ENCODE measurements around the gene ATP6V1A.

Gene ATP6V1A

DNA sequence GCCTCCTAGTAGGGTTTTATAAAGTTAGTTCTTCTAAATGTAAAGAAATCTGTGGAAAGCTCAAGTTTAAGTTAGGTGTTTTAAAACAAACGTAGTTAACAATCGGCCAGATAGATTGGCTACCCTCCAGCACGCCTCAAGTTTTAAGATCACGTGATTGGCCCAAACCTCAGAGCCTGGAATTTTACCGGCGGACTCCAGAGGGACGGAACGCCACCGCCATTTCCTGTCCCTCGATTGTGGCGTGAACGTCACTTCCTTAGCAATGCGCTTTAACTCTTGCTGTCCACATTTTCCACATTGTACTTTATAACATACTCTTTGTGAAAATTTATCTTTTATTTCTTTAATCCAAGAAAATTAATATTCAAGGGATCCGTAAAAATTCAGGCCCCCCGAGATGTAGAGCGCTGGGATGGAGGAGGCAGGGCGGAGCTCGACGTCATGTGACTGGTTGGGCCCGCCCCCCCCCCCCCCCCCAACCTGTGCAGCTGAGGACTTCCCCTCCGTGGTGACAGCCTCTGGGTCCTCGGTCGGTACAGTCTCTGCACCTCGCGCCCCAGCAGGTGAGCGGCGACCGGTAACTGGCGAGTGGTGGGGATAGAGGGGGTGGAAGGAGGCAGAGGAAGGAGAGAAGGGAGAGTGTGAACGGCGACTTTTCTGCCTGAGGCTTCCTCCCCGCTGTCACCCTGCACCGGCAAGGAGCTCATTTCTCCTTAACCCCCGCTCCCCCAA, at the start of gene ATP6V1A:
Gene ATP6V1A, plus strand, starts transcription at position 488 of the 735 bp plus-strand sequence. CDS start 31,719 bp downstream, outside the sequence.
- DNase-seq, result peak; percentile 97

DNA sequence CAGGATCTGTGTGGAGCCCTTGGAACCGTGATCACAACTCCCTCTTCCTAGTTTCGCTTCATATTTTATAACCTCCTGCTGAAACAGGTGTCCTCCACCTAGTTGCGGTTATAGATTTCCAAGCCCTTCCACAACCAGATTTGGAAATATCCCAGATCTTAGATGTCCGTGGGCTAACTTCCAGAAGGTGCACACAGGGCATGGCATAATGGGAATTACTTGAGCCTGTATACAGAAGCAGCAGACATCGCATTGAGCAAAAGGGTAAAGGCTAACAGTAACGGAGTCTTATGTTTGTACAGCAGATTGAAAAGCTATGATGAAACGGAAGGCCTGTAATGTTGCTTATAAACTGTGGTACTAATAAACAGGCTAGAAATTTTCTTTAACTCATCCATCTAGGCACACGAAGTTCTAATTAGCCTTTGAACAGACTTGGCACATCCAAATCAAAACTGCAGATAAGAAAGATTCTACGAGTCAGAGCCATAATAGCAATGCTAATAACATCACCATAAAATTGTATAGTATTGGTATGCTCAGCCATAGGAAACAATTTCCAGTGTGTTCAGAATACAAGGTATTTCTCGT, 49.2 kb upstream of the ATP6V1A start:
- no peak for DNase-seq

DNA sequence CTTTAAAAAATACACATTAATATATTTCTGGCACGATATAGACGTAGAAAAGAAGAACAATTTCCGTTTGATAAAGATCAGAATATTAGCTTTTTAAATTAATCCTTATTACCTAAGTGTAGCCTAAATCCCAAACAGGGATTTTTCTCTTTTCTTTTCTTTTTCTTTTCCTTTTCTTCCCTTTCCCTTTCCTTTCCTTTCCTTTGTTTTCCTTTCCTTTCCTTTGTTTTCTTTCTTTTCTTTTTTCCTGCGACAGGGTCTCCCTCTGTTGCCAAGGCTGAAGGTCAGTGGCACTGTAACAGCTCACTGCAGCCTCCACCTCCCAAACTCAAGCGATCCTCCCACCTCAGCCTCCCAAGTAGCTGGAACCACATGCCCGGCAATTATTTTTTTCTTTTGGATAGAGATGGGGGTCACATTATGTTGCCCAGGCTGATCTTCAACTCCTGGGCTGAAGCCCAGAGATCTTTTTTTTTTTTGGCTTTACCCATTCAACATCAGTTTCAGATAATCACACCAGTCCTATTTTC, 48.6 kb upstream of the ATP6V1A start:
- DNase-seq, result no peak

DNA sequence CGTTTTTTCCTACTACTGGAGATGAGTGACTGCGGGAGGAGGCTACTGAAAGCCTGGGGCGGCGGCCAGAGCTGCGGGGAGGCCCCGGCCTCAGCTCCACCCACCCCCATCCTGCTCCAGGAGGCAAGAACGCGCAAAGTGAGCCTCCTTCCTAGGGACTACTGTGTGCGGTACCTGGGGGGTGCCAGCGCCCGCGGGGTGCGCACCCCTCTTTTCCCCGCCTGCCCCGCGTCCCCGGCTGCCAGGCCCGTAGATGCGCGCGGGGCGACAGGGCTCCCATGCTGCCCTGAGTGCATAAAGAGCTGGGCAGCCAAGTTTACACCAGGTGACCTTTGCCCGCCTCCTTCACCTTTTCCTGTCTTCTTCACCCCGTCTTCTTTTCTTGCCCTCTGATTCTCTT, 47.9 kb upstream of the ATP6V1A start:
- DNase-seq, result no peak

DNA sequence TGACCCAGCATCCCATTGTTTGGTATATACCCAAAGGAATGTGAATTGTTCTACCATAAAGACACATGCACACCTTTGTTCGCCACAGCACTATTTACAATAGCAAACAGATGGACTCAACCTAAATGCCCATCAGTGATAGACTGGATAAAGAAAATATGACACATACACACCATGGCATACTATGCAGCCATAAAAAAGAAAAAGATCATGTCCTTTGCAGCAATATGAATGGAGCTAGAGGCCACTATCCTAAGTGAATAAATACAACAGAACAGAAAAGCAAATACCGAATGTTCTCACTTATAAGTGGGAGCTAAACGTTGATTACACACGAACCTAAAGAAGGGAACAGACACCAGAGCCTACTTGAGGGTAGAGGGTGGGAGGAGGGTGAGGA, 39.0 kb upstream of the ATP6V1A start:
- no peak for DNase-seq

DNA sequence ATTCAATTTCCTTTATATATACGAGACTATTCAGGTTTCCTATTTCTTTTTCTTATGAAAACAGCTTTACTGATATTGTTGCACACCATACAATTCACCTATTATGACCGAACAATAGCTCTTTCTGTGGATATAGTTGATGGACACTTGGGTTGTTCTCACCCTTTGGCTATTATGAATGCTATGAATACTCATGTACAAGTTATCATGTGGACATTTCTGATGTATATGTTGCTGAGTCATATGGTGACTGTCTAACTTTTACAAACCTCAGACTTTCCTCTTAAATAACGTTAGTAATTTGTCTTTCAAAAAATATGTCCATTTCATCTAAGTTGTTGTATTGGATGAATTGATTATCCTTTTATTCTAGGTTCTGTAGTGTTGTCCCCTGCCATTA, 34.7 kb upstream of the ATP6V1A start:
- no peak for DNase-seq

DNA sequence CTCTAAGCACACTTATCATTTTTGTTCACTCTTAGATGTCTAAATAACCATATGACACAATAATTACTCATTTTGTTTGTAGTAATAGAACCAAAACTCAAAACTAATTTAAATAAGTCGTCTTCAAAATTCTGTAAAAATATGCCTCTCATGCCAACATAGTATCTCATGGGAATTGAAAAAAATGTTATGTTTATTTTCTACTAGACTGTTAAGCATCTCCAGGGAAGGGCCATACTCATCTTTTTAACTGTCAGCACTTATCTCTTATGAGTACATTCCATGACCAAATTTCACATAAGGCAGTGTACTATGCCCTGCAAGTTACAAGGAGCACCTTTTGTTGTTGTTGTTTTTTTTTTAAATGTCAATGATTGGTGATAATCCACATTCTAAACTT, 32.1 kb upstream of the ATP6V1A start:
- no peak for DNase-seq

DNA sequence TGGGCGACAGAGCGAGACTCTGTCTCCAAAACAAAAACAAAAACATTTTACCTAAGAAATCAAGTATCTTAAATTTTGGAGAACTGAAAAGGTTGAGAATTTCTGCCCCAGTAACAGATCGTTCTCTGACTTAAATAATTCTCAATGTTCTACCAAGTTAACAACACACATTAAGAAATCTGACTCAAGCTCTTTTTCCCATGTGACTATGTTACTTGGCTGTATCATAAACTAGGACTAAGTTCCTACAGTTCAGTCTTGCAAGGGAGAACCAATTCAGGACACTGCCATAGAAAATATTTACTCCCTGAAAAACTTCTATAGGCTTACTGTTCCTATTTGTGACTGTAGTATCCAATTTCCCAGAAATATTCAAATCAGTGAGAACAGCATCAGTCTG, 29.5 kb upstream of the ATP6V1A start:
- no peak for DNase-seq

DNA sequence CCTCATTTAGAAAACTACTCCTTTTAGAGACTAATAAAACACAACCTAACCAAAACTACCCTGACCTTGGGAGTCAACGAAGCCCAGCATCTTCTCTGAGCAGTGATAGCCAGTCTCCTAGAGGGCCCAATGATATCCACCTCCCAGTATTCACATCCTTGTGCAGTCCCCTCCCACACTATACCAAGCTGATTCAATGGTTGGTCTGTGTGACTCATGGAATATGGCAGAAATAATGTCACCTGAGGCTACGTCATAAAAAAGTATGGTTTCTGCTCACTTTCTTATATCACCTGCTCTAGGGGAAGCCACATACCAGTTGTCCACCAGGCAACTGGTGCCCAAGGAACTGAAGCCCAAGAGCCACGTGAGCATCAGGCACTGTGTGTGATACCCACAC, 29.0 kb upstream of the ATP6V1A start:
- no peak for DNase-seq

DNA sequence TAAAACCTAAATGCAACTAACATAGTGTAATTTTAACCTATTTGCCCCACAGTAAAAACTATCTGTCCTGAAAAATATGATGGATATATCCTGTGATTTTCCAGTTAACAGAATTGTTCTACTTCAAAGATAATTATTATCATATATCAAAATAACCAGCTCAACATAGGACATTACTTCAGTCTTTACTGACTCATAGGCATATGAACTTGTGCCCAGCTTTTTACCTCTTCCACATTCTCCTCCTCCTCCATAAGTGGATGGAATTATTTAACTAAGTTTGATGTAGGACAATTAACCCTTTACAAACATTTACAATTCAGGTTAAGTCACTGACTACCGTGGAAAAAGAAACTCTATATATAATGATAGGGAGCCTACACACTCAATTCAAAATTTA, 27.5 kb upstream of the ATP6V1A start:
- DNase-seq, result no peak

DNA sequence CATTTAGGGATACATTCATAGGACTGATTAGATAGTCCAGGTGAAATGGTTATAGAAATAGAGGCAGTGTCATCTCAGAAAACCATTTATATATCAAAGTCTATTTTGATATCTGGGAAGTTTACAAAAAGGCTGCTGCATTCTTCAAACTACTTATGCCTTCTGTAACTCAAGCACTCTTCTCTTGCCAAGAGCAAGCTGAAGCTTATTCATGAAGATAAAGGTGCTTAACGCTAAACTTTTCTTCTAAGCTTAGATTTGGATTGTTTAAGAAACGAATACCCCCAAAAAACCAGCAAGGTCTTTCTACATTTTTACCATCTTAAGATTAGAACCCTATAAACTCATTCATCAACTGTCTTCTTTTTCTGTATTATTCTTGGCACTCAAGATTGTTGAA, 27.1 kb upstream of the ATP6V1A start:
- no peak for DNase-seq

DNA sequence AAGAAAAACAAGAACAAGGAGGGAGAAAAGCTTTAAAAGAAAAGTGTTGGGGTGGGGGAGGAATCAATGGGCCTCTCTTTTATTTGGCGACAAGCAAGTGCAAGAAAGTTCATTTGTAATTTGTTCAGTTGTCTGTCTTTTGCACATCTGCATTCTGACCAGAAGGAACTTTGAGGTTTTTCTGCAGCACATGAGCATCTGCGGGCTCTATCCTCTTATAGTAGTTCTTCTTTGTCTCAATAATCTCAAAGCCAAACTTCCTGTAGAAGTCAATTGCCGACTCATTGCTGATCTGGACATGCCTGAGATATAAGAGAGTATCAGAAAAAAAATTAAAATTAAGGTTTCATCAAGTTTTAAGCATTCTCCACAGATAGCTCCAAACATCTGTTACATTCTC, 25.2 kb upstream of the ATP6V1A start:
- DNase-seq, result no peak

DNA sequence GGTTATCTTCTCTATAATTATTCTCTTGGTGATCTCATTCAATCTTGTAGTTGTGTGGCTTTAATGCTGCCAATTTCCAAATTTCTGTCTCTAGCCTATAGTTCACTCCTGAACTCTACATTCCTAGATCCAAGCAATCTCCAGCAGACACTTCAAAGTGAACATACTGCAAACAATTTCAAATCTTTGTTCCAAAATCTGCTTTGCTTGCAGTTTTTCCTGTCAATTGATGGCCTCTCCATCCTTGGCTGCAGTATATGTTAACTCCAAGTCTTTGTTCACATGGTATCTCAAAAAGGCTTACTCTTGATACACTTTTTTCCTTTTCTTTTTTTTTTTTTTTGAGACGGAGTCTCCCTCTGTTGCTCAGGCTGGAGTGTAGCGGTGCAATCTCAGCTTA, 18.2 kb upstream of the ATP6V1A start:
- no peak for DNase-seq

DNA sequence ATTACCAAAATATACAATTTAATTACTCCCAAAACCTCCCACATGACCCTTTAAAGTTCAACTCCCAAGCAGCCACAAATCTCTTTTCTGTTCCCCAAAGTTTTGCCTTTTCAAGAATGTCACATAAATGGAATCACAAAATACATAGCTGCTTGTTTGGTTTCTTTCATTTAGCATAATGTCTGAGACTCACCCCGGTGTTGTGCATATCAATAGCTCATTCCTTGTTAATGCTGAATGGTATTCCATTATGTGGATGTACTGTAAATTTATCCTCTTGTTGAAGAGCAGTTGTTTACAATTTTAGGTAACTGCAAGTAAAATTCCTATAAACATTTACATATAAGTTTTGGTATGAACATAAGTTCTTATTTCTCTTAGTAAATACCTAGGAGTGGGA, 16.3 kb upstream of the ATP6V1A start:
- no peak for DNase-seq

DNA sequence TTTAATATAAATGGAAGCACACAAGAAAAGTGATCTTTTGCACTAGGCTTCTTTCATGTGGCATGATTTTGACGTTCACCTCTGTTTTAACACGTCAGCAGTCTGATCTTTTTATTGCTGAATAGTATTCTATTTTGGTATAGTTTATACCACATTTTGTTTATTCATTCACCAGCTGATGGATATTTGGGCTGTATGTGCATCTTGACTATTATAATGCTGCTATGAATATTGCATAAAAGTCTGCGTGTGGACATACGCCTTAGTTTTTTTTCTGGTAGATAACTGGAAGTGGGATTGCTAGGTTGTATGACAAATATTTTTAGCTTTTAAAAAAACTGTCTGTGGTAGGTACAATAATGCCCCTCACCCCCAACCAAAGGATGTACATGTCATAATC, 15.1 kb upstream of the ATP6V1A start:
- DNase-seq, result no peak

DNA sequence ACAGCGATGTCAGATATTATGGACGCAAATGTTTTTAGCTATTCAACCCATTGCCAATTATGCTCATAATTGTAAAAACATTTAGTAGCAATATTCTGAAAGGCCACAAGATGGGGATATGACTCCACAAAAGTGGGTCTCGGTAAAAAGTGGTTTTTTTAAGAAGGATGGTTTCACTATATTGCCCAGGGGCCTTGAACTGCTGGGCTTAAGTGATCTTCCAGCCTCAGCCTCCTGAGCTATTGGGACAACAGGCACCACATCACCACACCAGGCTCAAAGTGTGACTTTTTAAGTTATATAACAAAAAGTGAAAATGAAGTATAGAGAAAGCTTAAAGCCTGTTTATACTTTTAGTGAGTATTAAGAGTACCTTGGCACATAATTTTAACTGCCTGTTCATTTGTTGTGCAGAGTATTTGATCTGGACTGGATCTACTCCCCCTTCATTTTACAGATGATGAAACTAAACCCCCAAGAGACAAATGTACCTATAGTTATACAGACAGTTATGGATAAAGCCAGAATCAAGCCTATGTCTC, 10.2 kb upstream of the ATP6V1A start:
- DNase-seq, result peak; percentile 52

DNA sequence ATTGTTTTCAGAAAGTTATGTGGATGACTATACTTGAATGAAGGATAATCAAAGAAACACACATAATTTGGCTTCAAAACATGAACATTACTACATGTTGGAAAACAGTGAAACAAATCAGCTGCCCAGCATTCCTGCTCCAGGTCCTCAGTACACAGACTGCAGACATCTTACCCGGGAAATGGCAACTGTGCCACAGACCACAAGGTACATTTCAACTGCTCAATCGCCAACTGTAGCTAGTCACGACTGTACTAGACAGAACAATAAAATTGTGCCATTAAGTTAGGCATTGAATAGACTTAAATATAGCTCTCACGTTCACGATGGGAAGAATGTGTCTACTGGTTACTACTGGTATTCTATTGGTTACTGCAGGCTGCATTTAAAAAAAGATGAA, 5.7 kb upstream of the ATP6V1A start:
- no peak for DNase-seq

DNA sequence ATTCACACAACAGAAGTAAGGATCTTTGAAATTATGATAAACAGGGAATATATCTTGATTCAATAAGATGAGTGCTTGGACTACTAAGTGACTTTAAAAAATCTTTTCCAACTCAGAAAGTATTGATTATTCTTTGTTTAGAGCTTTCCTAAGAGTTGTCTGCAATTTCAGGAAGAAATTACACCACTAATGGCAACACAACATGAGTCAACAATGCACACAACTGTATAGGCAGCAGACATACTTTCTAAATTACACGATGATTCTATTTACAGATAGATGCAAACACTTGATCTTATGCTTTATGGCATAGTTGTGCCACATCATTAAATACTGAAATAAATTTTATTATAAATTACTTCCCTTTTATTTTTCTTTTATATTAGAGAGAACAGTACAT, 5.2 kb upstream of the ATP6V1A start:
- DNase-seq, result no peak

DNA sequence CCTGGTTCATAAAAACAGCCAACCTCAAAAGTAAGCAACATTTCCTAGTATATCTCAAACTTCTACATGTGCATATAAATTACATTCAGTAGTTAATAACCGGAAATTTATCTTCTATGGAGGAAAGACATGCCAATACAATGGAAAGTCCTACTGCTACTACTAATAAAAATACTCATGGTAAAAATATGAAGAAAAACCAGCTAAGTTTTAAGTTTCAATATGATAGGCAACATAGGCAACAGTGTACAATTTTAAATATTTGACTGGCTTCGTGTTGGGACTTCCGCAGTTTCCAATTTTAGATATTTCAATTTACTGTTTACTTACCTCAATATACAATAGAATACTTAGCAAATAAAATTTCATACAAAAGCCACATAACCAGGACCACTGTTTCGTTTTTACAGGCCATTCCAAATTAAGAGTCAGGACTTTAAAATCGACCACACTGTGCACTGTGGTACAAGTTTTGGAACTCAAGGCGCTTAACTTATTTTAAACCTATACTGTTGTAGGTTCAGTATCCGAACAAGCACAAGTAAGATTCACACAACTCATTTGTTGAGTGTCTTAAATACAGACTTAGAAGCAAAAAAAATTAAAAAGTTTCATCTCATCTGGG, 3.7 kb upstream of the ATP6V1A start:
- DNase-seq, result no peak

DNA sequence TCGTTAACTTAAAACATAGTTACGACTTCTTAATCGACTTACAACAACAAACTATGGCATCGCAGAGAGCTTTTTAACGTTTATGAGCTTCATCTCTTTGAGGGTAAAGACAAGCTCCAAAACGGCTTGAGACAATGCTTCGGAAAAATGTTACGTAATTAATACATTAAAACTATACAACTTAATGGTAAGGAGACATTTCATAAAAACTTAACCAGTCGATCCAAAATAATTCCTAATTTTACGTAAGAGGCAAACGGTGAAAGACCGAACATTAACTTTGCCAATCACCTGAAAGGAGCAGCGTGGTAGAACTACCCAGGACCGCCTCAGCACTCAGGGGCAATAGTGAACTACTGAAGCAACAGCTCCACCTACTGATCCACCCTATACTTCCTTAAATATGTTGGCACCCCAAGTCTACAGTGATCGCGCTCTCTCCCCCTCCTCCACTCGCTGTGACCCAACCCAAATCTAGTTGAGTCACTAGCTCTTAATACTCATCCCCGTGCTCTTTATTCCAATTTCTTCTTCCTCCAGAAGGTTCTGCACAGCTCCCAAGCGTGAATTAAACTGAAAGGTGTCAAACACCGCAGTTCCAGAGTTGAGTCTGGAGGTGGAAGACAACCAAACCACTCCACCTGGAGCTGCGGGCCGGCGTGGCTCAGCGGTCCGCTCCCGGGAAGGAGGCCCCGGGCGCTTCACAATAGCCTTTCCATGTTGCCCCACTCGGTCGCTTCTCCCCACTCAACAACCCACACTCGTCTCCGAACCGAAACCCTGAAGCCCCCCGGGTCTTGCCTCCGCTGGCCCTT, 1.7 kb upstream of the ATP6V1A start:
- DNase-seq, result peak; percentile 77

DNA sequence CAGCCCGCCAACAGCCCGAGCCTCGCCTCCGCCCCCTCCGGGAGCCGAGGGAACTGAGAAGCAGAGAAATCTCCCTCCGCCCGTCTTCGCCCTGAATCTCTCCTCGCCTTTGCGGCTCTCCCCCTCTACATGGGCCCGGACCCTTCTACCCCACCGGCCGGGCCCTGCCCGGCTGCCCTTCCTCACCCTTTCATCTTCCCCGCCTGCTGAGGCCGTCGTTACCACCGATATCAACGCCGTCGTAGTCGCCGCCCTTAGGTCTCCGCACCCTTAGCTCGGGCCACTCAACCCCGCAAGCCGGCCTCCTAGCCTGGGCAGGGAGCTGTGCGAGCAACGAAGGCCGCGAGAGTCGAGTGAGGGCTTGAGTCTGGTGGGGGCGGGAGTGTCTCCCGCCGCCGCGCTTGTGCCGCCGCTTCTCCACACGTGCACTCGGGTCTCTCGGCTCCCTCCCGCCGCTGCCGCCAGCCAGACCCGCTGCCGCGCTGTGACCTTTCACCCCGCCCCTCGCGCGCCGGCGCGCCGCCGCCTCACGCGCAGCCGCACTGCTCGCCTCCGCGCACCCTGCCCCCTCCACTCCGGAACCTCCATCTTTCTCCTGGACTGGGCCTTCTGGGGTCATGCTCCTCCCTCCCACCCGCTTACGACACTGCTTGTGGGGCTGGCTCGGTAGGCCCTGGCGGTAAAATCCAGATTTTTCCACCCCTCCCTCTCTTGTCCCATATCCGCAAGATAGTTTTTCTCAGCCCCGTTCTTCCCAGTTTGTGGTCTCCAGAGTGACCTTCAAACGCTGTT, 883 bp upstream of the ATP6V1A start, which contains the start of gene NAA50:
Gene NAA50, minus strand, starts transcription at position 494 of the 792 bp plus-strand sequence. Its CDS starts 300 bp downstream, at position 194.
- DNase-seq, result peak; percentile 96

Measured in NCI-H2171 (cell line).